Measurements from ENCODE around the gene TIE1. TPM values are rescaled to one million over a fixed set of nuclear protein-coding genes. Genes with fewer than 3 reads are reported as not detected.
A peak's percentile ranks its signal among the peaks of the same experiment; 100 is the strongest.

The TIE1 gene
- total RNA-seq, 4 donors from 2014 or later, result 8.8 to 23.3 (median 10.9) TPM

DNA sequence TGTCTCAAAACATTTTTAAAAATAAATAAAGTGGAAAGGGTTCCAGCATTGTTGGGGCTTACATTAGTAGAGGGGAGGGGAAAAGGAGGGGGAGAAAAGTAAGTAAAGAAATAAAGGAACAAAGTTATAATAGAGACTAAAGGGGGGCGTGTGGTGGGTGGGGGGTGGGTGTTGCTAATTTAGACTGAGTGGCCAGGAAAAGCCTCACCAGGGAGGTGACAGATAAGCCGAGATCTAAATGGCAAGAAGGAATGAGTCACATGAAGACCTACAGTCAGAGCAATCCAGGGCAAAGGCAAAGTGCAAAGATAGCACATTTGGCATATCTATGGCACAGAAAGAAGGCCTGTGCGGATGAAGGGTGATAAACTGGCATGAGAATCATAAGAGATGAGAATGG, 44.3 kb downstream of the TIE1 start:
- 57 to 64% methylated on average over 3 of the region's 3 CpGs for whole genome bisulfite sequencing, 2 donors
- no peak for DNase-seq (ENCODE audit: low spot score in 2 of 2)
- TF ChIP-seq, protein P1, sequence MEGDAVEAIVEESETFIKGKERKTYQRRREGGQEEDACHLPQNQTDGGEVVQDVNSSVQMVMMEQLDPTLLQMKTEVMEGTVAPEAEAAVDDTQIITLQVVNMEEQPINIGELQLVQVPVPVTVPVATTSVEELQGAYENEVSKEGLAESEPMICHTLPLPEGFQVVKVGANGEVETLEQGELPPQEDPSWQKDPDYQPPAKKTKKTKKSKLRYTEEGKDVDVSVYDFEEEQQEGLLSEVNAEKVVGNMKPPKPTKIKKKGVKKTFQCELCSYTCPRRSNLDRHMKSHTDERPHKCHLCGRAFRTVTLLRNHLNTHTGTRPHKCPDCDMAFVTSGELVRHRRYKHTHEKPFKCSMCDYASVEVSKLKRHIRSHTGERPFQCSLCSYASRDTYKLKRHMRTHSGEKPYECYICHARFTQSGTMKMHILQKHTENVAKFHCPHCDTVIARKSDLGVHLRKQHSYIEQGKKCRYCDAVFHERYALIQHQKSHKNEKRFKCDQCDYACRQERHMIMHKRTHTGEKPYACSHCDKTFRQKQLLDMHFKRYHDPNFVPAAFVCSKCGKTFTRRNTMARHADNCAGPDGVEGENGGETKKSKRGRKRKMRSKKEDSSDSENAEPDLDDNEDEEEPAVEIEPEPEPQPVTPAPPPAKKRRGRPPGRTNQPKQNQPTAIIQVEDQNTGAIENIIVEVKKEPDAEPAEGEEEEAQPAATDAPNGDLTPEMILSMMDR (IDR thresholded peaks at IDR 0.05), result no peak
- no peak for TF ChIP-seq POLR2A (IDR thresholded peaks at IDR 0.05)
- intact Hi-C loops (cut with DNase I; ENCODE audit: low total_unique reads), result no loop called here
- H3K4me3 ChIP-seq (ENCODE audit: low read depth, poor library complexity, severe bottlenecking), result no peak overlapping the region

DNA sequence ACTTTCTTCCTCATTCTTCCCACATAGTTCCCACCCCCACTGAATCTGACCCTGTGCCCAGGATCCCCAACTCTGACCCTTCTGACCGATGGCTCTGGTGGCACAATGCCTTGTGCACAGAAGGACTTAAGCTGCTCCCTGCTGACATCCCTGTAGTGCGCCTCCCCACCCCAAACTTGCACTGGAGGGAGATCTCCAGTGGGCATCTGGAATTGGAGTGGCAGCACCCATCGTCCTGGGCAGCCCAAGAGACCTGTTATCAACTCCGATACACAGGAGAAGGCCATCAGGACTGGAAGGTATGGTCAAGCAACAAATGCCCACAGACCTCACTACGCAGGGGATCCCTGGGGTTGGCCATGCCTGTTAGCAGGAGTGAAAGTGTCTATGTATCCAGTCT, 45.9 kb downstream of the TIE1 start:
- H3K4me3 ChIP-seq (ENCODE audit: low read depth, poor library complexity, severe bottlenecking), result no peak overlapping the region
- TF ChIP-seq POLR2A (IDR thresholded peaks at IDR 0.05), result no peak
- TF ChIP-seq, protein P1 (IDR thresholded peaks at IDR 0.05), result no peak
- WGBS, 2 donors, result 90 to 91% methylated on average over 3 to 5 of the region's 5 CpGs
- intact Hi-C loops (cut with DNase I; ENCODE audit: low total_unique reads), result no loop called here
- DNase-seq (ENCODE audit: low spot score in 2 of 2), result peak in 1 of 2 donors; percentile 83

DNA sequence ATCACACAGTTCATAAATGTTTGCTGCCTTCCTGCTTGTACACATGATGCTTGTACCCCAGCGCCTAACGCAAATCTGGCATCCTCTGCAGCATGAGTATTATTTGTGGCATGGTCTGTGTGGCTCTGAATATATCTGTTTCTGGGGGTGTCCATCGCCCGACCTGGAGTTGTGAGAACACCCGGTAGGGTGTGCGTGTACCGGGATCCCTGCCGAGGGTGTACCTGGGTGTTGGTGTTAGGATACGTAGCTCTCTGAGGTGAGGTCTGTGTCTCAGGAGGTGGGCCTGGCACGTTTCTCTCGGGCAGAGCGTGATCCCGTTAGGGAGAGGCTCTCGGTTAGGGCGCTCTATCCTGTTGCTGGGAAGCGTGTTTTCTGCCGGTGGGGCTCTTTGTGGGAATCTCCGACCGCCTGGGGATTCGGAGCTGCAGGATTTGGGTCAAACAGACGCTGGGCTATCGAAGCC, 47.6 kb downstream of the TIE1 start:
- H3K4me3 ChIP-seq (ENCODE audit: low read depth, poor library complexity, severe bottlenecking), result peak overlapping the region; percentile 17
- DNase-seq (ENCODE audit: low spot score in 2 of 2), result peak in 1 of 2 donors; percentile 88
- intact Hi-C loops (cut with DNase I; ENCODE audit: low total_unique reads), result no loop called here
- WGBS, 2 donors, result 8 to 22% methylated on average over 19 to 22 of the region's 22 CpGs
- TF ChIP-seq POLR2A (IDR thresholded peaks at IDR 0.05), result no peak
- TF ChIP-seq, protein P1 (IDR thresholded peaks at IDR 0.05), result no peak

DNA sequence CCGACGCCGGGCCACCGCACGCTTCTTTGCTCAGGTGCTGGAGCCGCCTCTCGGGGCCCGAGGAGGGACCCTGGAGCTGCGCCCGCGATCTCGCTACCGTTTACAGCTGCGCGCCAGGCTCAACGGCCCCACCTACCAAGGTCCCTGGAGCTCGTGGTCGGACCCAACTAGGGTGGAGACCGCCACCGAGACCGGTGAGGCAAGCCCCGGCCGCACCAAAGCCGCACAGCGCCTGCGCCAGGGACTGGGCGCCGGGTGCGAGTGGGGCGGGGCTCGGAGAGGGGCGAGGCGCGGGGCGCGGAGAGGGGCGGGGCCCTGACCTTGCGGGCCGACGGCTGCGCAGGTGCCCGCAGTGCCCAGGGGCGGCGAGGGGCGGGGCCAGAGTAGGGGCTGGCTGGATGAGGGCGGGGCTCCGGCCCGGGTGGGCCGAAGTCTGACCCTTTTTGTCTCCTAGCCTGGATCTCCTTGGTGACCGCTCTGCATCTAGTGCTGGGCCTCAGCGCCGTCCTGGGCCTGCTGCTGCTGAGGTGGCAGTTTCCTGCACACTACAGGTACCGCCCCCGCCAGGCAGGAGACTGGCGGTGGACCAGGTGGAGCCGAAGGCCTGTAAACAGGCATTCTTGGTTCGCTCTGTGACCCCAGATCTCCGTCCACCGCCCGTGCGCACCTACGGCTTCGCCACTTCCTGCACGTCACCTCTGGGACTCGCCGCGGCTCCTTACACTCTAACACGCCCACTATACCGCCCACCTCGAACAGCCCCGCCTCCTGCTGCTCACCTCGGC, 48.2 kb downstream of the TIE1 start:
- intact Hi-C loops (cut with DNase I; ENCODE audit: low total_unique reads), result no loop called here
- peak; percentile 59 to 95 for DNase-seq (ENCODE audit: low spot score in 2 of 2)
- WGBS, 2 donors, result 21 to 23% methylated on average over 31 to 48 of the region's 72 CpGs
- TF ChIP-seq, protein P1 (IDR thresholded peaks at IDR 0.05), result no peak
- TF ChIP-seq POLR2A (IDR thresholded peaks at IDR 0.05), result no peak
- peak overlapping the region; percentile 17 for H3K4me3 ChIP-seq (ENCODE audit: low read depth, poor library complexity, severe bottlenecking)

DNA sequence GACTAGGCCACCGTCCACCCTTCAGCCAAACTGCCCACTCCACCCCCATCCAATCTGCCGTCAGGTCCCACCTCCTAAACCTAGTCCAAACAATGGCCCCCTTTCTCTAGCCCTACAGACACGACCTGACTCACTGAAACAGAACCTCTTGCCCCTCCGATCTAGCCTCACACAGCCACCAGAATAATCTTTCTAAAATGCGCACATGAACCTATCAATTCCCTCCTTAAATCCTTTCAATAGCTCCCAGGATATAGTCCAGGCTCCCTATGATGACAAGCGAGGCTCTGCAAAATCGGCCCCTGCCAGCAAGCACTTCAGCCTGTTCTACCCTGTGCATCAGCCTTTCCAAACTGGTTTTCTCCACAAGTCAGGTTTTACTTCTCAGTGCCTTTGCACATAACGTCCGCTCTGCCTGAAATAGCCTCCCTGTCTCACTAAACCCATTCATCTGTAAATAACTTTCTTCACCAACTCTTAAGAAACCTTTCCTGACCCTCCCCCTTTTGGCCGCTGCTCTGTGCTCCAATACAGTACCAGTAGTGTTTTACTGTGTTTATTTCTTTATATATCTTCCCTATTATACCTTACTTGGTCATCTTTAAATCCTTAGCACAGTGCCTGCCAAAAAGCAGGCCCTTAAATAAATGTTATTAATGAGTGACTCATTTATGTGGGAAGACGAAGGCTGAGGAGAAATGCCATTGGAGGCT, 49.0 kb downstream of the TIE1 start:
- WGBS, 2 donors, result 54 to 55% methylated on average over 11 of the region's 11 CpGs
- TF ChIP-seq, protein P1 (IDR thresholded peaks at IDR 0.05), result no peak
- no peak for TF ChIP-seq POLR2A (IDR thresholded peaks at IDR 0.05)
- intact Hi-C loops (cut with DNase I; ENCODE audit: low total_unique reads), result no loop called here
- no peak for DNase-seq (ENCODE audit: low spot score in 2 of 2)
- no peak overlapping the region for H3K4me3 ChIP-seq (ENCODE audit: low read depth, poor library complexity, severe bottlenecking)
